ENCODE data around the gene CALN1.
"Not testable (repeated sequence)": the region's sequence is repeated elsewhere in the genome, so short reads cannot be mapped to it uniquely, and the experiment has no call there.

CALN1 gene

GRCh38 chr7:71937840-71938371 is 474.2 kb downstream of the CALN1 start:
- DNase-seq = no peak

- no peak for DNase-seq
Observed at GRCh38 chr7:71935674-71936073, 476.5 kb downstream of the CALN1 start.

GRCh38 chr7:71933426-71933825 is 478.7 kb downstream of the CALN1 start:
- no peak for DNase-seq

DNA sequence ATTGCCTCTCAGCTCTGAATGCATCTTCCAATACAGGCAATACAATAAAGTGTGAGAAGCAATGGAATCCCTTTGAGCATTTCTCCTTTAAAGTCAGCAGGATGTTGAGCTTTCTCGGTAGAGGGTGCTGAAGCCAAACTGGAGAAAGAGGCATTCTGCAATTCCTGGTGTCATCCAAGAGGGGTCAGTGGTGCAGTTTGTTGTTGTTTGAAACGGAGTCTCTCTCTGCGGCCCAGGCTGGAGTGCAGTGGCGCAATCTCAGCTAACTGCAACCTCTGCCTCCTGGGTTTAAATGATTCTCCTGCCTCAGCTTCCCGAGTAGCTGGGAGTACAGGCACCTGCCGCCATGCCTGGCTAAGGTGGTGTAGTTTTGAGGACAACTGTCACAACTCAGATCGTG is 486.5 kb downstream of the CALN1 start:
- no peak for DNase-seq

- DNase-seq = not testable (repeated sequence)
Observed at GRCh38 chr7:71914204-71914603, 497.9 kb downstream of the CALN1 start.

GRCh38 chr7:71912476-71912875 is 499.7 kb downstream of the CALN1 start:
- no peak for DNase-seq

GRCh38 chr7:71911051-71911450 is 501.1 kb downstream of the CALN1 start:
- no peak for DNase-seq

- no peak for DNase-seq
Observed at GRCh38 chr7:71905821-71906220, 506.3 kb downstream of the CALN1 start.

- no peak for DNase-seq
Observed at GRCh38 chr7:71904484-71904883, 507.7 kb downstream of the CALN1 start.

DNA sequence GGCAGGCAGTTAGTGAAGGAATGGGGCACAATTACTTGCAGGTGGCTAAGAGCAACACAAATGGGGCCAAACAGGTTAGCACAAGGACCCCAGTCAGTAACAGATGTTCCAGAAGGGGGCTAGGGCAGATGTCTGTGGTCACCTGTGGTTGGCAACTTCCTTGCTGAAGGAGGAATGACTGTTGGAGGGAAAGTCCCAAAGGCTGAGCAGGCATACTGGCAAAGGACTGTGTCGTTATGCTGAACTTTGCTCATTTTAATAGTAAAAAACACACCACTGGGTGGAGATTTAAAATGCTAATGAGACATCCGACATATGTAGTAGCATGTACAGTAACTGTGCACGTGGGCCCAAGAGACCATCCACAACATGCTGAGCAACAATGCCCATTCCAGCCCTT is 511.6 kb downstream of the CALN1 start:
- DNase-seq = no peak

GRCh38 chr7:71896535-71896934 is 515.6 kb downstream of the CALN1 start:
- DNase-seq = no peak

DNA sequence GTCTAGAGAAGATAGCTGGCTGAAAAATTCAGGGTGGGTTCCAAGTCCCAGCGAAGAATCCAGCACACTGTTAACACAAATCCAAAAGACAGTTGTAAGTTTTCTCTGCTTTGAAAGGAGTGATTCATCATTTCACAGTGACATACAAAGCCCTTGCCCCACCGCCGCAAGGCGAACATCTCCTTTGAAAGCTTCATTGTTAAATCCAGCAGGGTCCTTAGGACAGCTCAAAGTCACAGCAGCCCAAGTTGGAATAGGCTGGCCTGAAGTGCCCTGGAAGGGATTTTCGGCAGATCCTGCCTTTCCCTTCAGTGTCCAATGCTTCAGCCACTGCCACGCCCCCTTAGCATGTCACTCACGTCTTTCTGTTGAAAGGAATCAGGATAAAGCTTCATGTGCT is 526.1 kb downstream of the CALN1 start:
- DNase-seq = no peak

DNA sequence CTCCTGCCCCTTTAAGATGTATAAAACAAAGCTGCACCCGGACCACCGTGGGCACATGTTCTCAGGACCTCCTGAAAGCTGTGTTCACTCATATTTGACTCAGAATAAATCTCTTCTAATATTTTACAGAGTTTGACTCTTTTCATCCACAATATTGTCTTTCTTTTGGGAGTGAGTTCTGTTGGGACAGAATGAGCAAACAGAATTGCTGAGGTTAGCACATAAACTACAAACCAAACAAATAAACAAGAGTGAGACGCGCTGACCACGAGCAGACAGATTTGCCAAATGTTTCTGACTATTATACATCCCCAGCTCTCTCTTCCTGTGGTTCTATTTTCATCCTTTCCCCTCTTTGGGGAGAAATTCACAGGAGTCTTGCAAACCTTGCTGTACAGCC is 526.7 kb downstream of the CALN1 start:
- no peak for DNase-seq

DNA sequence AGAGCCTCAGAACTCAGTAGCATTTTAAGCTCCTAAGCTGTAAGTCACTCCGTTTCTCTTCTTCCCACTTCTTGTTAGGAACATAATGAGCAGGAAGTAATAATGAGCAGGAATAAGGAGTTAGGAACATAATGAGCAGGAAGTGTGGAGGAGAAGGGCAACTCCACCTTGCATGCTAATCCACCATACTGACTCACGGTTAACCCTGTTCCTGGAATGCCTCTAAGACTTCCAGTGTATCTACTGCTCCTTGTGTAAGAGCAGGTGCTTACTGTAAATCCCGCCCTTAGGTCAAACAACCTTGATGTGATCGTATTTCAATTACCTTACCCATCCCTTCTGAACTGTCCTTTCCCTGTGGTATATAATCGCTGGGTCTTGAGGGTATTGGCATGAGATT is 528.7 kb downstream of the CALN1 start:
- DNase-seq = no peak

- no peak for DNase-seq
Observed at GRCh38 chr7:71871446-71871845, 540.7 kb downstream of the CALN1 start.

DNA sequence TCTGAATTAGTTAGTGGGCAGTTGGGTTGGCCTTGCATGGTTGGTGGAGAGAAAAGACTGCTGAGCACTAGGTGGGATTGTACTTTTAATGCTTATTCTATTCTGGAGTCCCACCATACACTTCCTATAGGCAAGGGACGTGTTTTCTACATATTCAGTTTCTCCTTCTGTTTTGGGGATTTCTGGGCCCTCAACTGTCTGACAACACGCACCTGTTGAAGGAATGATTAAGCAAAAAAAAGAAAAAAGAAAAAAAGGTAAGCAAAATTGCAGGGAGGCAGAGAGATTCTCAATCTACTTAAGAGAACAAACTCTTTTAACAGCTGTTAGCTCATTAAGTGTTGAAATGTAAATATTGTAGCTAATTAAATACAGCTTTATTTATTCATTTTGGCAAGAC is 541.3 kb downstream of the CALN1 start:
- DNase-seq = no peak

GRCh38 chr7:71868797-71869196 is 543.3 kb downstream of the CALN1 start:
- no peak for DNase-seq

GRCh38 chr7:71867626-71868025 is 544.5 kb downstream of the CALN1 start:
- no peak for DNase-seq

DNA sequence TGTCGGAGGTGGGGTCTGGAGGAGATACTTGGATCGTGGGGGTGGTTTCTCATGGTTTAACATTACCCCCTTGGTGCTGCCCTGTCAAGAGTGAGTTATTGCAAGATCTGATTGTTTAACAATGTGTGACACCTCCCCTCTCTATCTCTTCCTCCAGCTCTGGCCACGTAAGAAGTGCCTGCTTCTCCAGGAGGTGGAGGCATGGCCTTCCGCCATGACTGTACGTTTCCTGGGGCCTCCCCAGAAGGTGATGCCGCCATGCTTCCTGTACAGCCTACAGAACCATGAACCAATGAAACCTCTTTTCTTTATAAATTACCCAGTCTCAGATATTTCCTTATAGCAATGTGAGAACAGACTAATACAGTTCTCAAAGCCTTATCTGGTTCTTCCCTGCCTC is 547.0 kb downstream of the CALN1 start:
- DNase-seq = no peak

DNA sequence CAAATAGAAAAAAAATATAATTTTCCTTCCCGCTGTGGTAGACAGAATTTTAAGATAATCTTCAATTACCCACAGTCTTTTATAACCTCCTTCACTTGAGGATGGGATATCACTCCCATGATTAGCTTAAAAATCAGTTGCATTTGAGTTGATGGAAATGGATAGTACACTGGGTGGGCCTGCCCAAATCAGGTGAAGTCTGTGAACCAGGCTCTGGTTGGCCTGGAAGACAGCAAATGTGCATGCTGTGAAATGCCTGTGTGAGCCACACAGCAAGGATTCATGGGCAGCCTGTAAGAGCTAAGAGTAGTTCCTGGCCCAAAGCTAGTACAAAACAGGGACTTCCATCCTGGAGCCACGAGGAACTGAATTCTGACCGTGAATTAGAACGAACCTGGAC is 548.0 kb downstream of the CALN1 start:
- no peak for DNase-seq

- no peak for DNase-seq
Observed at GRCh38 chr7:71860572-71860971, 551.6 kb downstream of the CALN1 start.

DNA sequence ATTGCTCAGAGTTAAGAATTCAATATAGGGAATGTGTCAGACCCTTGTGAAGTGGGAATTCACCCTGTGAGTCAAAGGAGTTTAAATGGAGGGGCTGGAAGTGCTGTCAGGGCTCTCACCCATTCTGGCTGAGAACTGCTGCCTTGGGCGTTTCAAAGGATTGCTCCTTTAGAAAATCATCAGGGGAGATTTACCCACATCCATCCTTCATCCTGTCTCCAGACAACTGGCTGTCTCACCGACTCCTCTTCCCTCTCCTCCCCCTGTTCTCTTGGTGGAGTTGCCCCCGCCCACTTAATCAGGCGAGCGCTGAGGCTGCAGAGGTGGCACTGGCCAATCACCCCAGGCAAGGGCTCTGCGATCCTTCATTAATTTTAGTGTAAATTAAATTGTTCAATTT is 554.8 kb downstream of the CALN1 start:
- no peak for DNase-seq

GRCh38 chr7:71854546-71855397 is 557.4 kb downstream of the CALN1 start:
- no peak for DNase-seq

GRCh38 chr7:71851776-71852498 is 560.2 kb downstream of the CALN1 start:
- DNase-seq = no peak
